Dermis blood vessel endothelial cell (primary cell): ENCODE measurements around the gene RIPPLY1. TPM values are rescaled to one million over a fixed set of nuclear protein-coding genes. Genes with fewer than 3 reads are reported as not detected.
A peak's percentile ranks its signal among the peaks of the same experiment; 100 is the strongest.
"Not testable (repeated sequence)": the region's sequence is repeated elsewhere in the genome, so short reads cannot be mapped to it uniquely, and the experiment has no call there.

Source experiments
- DNase-seq: peaks from one replicate; pipeline ENCODE4 v3.0.0; 2010
- total RNA-seq: library from RNA; depleted of rRNA; stranded (reverse); fragments of >200 nt; gene quantifications from 2 replicates; pipeline ENCODE4 v1.2.3, GENCODE V29; 2014

RIPPLY1 gene
- total RNA-seq, 1 donor from 2014 or later = not detected

- peak; percentile 8 for DNase-seq
Measured at GRCh38 chrX:106906361-106906760, 3.2 kb upstream of the RIPPLY1 start.

DNA sequence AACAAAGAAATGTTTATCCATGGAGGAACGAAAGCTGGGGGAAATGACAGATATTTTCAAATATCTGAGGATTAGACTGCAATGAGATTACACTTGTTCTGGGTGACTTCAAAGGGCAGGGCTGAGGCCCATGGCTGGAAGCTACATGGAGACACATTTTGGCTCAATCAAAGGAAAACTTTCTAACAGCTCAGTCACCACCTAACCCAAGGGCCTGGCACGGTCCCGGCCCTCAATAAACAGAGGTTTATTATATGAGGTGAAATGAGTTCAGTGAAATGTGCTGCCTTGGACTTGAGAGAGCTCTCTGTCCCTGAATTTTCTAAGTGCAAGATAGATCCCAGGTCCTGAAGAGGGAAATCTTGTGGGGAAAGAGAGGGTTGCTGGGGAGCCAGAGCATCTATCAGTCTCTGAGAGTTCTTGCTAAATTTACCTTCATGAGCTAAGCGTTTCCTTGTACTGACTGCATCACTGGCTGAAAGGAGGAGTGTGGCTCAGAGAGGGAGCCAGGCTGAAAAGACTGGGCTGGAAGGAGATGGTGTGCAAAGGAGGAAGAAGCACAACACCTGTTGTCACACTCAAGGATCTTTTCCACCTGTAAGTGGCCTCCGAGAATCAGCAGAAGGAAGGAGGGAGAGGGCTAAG, 2.0 kb upstream of the RIPPLY1 start:
- DNase-seq = no peak

DNA sequence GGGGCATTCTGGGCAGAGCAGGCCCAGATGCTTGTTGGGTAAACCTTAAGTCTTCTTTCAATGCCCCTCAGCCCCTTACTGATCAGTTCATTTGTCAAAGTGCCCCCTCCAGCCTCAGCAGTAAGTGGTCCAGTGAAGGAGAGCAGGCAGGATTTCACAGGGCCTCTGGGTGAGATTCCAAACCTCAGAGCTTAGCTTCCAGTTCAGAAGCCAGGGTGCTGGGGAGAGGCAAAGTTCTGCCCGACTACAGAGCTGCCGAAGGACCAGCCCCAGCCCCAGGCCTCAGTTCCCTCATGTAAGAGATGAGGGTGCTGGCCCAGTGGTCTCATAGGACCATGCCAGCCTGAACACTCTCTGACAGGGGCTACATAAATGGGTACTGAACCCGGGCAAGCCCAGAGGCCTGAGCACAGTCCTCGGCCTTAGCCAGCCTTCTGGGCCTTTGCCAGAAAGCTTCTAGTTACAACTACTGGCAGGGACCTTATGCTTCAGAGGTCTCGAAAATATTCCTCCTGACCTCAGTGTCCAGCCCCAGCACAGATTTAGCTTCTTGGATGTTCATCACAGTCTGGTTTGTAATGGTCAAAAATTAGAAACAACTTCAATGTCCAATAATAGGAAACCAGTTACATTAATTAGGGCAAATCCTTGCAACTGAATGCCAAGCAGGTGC, 851 bp upstream of the RIPPLY1 start:
- no peak for DNase-seq

- DNase-seq = no peak
Measured at GRCh38 chrX:106902684-106903083, 457 bp downstream of the RIPPLY1 start.

- DNase-seq = no peak
Measured at GRCh38 chrX:106901781-106902219, 1.3 kb downstream of the RIPPLY1 start.

GRCh38 chrX:106901341-106901740, 1.8 kb downstream of the RIPPLY1 start:
- DNase-seq = no peak

DNA sequence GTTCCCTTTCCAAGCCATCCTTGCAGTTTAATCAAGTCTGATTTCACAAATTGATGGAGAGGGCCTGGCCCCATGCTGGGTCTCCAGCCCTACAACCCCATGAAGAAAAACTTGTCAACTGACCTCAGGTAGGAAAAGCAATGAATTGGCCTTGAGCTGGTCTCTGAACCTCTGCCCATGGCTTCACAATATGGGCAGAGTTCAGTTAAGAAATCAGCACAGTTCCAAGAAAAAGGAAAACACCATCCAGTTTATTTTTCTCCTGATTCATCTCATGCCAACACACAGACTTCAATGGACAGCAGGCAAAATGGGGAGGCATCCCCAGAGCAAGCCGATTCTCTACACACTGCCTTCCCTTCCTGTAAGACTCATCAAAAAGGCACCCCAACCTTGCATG, 3.3 kb downstream of the RIPPLY1 start:
- no peak for DNase-seq

- DNase-seq = no peak
Measured at GRCh38 chrX:106899276-106899675, 3.9 kb downstream of the RIPPLY1 start.

- DNase-seq = peak; percentile 75
Measured at GRCh38 chrX:106898462-106898861, 4.7 kb downstream of the RIPPLY1 start.

DNA sequence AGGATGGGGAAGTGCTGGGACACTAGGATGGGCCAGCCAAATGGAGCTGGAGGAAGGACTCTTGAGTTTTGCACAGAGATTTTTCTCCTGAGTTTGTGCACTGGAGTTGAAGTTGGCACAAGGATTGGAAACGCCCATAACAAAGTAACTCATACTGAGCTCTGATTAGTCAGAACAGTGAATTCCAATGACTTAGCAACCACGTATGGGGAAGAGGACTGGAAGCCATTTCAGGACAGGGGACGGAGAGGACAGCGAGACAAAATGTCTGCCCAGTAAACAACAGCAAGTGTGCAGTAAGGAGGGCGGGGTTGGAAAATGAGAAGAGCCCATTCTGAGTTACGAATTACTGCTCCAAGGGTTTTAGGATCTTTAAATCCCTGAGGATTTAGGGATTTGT, 5.9 kb downstream of the RIPPLY1 start:
- DNase-seq = no peak

DNA sequence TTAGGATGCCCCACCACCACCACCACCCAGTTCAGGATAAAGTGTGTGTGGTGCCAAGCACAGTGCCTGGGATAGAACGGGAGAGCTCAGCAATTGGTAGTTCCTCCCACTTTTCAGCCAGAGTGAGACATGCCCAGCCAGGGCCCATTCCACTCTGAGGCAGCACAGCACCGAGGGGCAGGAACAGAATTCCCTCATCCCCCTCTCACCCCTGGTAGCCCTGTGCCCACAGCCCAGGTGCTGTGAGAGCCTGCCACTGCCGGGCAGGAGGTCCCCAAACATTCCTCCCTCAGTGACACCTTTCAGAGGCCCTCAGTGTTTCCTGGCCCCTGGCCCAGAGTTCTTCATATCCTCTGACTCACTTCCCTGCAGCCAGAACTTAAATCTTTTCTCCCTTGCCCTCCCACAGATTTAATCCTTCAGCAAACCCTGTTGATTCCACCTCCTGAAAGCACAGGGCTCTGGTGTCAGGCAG, 8.1 kb downstream of the RIPPLY1 start:
- peak; percentile 73 for DNase-seq

DNA sequence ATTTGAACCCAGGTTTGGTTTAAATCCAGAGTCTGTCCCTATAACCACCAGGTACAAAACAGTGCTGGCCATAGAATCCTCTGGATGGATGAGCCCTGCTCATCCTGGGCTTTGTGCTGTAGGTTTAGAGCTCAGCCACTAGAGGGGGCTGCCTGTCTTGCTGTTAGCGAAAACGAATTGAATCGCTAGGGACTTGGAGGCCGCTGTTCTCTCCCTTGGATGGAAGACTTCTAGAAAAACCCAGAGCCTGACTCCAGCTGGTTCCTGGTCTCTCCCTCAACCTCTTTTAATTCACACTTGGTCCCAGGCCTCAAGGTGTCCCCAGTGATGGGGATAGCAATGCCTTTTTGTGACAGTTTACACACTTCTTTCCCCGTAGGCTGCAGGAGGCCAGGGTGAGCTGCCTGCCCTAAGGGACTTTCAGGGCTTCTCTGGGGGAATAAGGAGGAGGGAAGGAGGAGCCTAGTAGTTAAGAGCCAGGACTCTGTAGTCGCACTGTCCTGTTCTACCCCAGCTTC, 8.7 kb downstream of the RIPPLY1 start:
- peak; percentile 77 for DNase-seq

DNA sequence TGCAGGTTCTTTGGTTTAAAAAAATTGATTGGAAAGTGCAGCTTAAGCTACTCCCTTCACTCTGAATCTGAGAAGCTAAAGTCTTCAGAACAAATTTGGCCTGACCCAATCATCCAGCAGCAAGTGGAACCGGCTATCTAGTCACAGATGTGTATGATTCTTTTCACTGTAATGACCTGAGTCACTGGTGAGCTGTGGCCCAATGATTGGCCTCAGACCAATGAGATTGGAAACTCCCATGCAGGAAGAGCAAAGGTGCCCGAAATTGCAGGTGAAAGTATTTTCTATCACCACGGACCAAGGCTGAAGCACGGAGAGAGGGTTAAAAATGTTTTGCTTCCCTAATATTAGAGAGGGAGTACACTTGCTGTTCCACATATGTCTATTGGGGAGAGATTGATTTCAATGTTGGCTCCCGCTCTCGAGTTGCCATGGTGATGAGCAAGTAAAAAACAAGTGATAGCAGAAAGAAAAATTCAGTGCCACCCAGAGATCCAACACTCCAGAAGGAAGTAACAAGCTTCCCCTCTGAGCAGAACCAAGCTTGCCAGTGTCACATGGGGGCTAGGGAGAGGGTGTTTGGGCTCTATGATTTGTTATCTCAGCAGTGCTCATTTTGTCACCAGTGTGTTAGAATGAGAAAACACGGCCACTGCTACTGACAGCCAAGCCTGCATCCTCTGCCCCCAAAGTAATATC, 11.2 kb downstream of the RIPPLY1 start:
- DNase-seq = no peak

DNA sequence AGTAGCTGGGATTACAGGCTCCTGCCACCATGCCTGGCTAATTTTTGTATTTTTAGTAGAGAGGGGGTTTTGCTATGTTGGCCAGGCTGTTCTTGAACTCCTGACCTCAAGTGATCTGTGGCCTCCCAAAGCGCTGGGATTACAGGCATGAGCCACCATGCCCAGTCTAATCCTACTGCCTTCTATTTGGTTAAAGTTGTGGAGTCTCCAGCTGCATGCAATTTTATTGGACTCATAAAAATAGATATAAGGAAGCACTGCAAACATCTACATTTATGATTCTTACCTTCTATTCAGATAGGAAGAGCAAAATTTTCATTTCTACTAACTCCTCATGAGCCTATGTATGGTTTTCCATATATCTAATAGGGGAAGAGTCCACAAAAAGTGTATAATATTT, 13.7 kb downstream of the RIPPLY1 start:
- no peak for DNase-seq

GRCh38 chrX:106875151-106875550, 28.0 kb downstream of the RIPPLY1 start:
- no peak for DNase-seq

DNA sequence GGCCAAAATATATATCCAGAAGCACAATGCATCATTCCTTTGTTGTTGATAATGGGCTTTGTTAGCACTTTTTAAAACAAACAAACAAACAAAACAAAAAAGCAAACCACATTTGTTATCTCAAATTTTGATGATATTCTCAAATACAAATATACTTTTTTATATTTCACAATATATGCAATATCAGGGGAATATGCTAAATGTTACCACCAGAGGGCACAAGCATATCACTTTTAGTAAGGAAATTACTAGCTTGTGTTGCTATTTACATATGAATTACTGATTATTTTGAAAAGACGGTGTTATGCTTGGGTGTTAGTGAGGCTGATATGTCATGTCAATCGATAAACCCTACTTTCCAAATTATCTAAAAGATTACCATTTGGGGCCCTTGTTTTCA, 29.1 kb downstream of the RIPPLY1 start:
- peak; percentile 45 for DNase-seq

GRCh38 chrX:106872796-106873195, 30.3 kb downstream of the RIPPLY1 start:
- DNase-seq = not testable (repeated sequence)

DNA sequence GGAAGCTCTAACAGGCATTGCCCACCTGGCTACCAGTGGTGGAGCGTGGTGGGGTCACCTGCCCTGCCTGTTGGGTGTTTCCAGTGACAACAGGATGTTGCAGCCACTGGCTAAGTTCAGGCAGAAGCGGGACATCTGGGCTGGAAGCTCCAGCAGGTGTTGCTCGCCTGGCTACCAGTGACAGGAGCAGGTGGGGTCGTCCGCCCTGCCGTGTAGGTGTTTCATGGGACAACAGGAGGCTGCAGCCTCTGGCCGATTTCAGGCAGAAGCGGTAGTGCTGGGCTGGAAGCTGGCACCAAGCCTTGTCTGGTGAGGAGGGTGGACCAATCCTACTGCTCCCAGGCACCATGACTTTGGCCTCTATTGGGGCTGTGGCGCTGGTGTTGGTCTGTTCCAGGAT, 39.4 kb downstream of the RIPPLY1 start:
- DNase-seq = no peak

- peak; percentile 35 for DNase-seq
Measured at GRCh38 chrX:106862972-106863688, 40.0 kb downstream of the RIPPLY1 start.
